WI38 (cell line): Measurements from ENCODE around the gene RPL37A.
"Not testable (repeated sequence)": the region's sequence is repeated elsewhere in the genome, so short reads cannot be mapped to it uniquely, and the experiment has no call there.

Experiments
- H3K4me3 ChIP-seq: 2 replicates; pipeline ENCODE4 v1.5.1; 2011; ENCODE audit warnings: low read depth, mild to moderate bottlenecking, control low read depth, low read length
- CTCF ChIP-seq: IDR thresholded peaks from 2 replicates; pipeline ENCODE4 v1.5.1; 2012; ENCODE audit warnings: low read depth, mild to moderate bottlenecking, control low read depth, low read length

The RPL37A gene

DNA sequence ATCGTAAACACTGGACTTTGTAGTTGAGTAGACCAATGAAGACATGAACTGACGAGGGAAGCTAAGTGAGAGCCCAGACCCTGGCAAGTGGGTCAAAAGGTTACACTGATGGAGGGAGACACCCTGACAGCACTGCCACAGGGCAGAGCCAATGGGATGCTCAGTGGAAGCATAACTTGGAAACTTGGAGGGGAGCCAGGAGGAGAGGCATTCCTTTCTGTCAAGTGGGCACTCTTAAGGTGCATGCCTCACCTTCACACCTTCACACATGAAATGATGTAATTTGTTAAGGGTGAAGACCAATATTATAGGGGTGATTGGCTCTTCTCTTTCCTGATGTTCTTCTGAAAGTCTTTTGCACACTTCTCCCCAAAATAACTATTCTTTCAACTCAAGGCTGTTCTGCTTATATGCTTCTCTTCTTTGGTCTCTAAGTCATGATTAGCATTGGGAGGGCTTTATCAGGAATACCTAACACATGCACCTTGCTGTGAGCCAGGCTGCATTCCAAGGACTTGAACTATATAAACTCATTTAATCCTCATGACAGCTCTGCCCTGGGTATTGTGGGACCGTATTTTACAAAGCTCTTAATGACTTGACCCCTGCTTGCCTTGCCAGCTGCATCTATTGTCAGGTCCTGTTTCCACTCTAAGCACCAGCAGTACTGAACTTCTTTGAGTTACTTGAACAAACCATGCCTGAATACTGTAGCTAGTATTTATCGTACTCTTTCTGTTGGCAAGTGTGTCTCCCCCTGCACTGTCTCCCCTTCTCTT lies 19.0 kb downstream of the RPL37A start:
- TF ChIP-seq CTCF, result no peak
- no peak overlapping the region for H3K4me3 ChIP-seq

DNA sequence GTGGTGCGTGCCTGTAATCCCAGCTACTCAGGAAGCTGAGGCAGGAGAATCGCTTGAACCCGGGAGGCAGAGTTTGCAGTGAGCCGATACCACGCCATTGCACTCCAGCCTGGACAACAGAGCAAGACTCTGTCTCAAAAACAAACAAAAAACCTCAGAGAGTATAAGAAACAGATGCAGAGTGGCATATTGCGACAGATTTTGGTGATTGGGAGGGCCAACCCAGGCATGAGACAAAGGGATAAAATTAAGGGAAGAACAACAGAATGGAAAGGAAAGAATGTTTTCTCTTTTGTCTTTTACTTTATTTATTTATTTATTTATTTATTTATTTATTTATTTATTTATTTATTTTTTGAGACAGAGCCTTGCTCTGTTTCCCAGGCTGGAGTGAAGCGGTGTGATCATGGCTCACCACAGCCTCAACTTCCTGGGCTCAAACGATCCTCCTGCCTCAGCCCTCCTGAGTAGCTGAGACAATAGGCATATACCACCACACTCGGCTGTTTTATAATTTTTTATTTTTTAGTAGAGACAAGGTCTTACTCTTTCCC lies 20.0 kb downstream of the RPL37A start:
- not testable (repeated sequence) for H3K4me3 ChIP-seq

DNA sequence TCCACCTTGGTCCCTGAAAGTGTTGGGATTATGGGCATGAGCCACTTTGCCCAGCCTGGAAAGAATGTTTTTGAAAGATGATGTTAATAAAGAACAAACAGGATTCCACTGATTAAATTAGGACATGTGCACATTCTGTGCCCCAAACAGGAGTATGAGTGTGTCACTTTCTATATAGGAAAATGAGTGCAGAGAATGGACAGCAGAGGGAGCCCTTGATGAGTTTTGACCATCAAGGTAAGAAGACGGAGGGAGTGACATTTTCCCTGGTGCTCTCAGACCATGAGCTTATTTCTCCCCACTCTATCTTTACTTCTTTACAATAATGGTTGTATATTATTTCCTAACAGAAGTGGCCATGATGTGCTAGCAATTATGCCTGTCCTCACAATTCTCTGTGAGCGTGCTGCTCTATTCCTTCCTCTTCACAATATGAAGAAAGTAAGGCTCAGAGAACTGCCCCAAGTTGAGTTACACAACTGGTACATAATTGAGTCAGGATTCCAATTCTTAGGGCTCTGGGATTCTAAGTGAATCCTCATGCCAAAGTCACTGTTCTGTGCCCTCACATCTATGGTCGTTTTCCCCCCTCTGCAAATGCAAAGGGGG lies 20.6 kb downstream of the RPL37A start:
- no peak overlapping the region for H3K4me3 ChIP-seq
- TF ChIP-seq CTCF, result peak; percentile 34; the same call in 1 of the 2 replicates

GRCh38 chr2:216520112-216520511 lies 21.5 kb downstream of the RPL37A start:
- no peak overlapping the region for H3K4me3 ChIP-seq
- no peak for TF ChIP-seq CTCF

- no peak overlapping the region for H3K4me3 ChIP-seq
Observed at GRCh38 chr2:216522892-216523502, 24.4 kb downstream of the RPL37A start.

GRCh38 chr2:216525972-216526371 lies 27.3 kb downstream of the RPL37A start:
- TF ChIP-seq CTCF, result no peak
- no peak overlapping the region for H3K4me3 ChIP-seq

More at GRCh38 chr2:216522892-216523502, 24.4 kb downstream of the RPL37A start:
- TF ChIP-seq CTCF, result no peak

- TF ChIP-seq CTCF, result no peak
- H3K4me3 ChIP-seq, result no peak overlapping the region
Observed at GRCh38 chr2:216526939-216527338, 28.3 kb downstream of the RPL37A start.
